GM10266 (cell line): Measurements from ENCODE around the gene DNAJC12.

ENCODE experiments used
- DNase-seq: peaks from one replicate; pipeline ENCODE4 v3.0.0; 2012; ENCODE audit errors: extremely low spot score
- CTCF ChIP-seq: IDR thresholded peaks from 2 replicates; pipeline ENCODE4 v1.5.1; 2012; ENCODE audit warnings: mild to moderate bottlenecking, low read depth; ENCODE audit not compliant: control insufficient read depth, insufficient read depth; ENCODE audit errors: missing control alignments

The DNAJC12 gene

GRCh38 chr10:67869996-67870395 is 32.0 kb upstream of the DNAJC12 start:
- no peak for TF ChIP-seq CTCF
- DNase-seq: no peak

- TF ChIP-seq CTCF: no peak
Observed at GRCh38 chr10:67868132-67868531, 30.1 kb upstream of the DNAJC12 start.

GRCh38 chr10:67864607-67865371 is 26.8 kb upstream of the DNAJC12 start:
- TF ChIP-seq CTCF: no peak
- no peak for DNase-seq

More at GRCh38 chr10:67868132-67868531, 30.1 kb upstream of the DNAJC12 start:
- no peak for DNase-seq

- TF ChIP-seq CTCF: no peak
- DNase-seq: no peak
Observed at GRCh38 chr10:67863094-67863493, 25.1 kb upstream of the DNAJC12 start.

GRCh38 chr10:67861750-67862432 is 23.9 kb upstream of the DNAJC12 start:
- DNase-seq: no peak
- no peak for TF ChIP-seq CTCF

- DNase-seq: no peak
- no peak for TF ChIP-seq CTCF
Observed at GRCh38 chr10:67858971-67859370, 21.0 kb upstream of the DNAJC12 start.

GRCh38 chr10:67853512-67853911 is 15.5 kb upstream of the DNAJC12 start:
- no peak for TF ChIP-seq CTCF
- DNase-seq: no peak
